Measurements from ENCODE around the gene CDH13.
A peak's percentile ranks its signal among the peaks of the same experiment; 100 is the strongest.

CDH13 gene

GRCh38 chr16:83158320-83158957 lies 531.7 kb downstream of the CDH13 start:
- FAIRE-seq: no peak

GRCh38 chr16:83159049-83159448 lies 532.3 kb downstream of the CDH13 start:
- FAIRE-seq (no peak), DNase-seq (ENCODE audit: low spot score) (no peak)

More at GRCh38 chr16:83158320-83158957, 531.7 kb downstream of the CDH13 start:
- no peak for DNase-seq (ENCODE audit: low spot score)

- no peak for FAIRE-seq
- DNase-seq (ENCODE audit: low spot score): no peak
Observed at GRCh38 chr16:83160287-83161020, 533.7 kb downstream of the CDH13 start.

- DNase-seq (ENCODE audit: low spot score): no peak
- no peak for FAIRE-seq
Observed at GRCh38 chr16:83162791-83163190, 536.0 kb downstream of the CDH13 start.

GRCh38 chr16:83164816-83165215 lies 538.0 kb downstream of the CDH13 start:
- FAIRE-seq: no peak
- no peak for DNase-seq (ENCODE audit: low spot score)

- DNase-seq (ENCODE audit: low spot score) (no peak), FAIRE-seq (no peak)
Observed at GRCh38 chr16:83171396-83171795, 544.6 kb downstream of the CDH13 start.

GRCh38 chr16:83174671-83175070 lies 547.9 kb downstream of the CDH13 start:
- DNase-seq (ENCODE audit: low spot score): no peak
- FAIRE-seq: no peak

- DNase-seq (ENCODE audit: low spot score) (no peak), FAIRE-seq (no peak)
Observed at GRCh38 chr16:83176802-83177201, 550.0 kb downstream of the CDH13 start.

- DNase-seq (ENCODE audit: low spot score): no peak
- no peak for FAIRE-seq
Observed at GRCh38 chr16:83185902-83186301, 559.1 kb downstream of the CDH13 start.

- DNase-seq (ENCODE audit: low spot score) (peak; percentile 54), FAIRE-seq (no peak)
Observed at GRCh38 chr16:83187405-83187804, 560.6 kb downstream of the CDH13 start.

- DNase-seq (ENCODE audit: low spot score): no peak
- no peak for FAIRE-seq
Observed at GRCh38 chr16:83196796-83197195, 570.0 kb downstream of the CDH13 start.

GRCh38 chr16:83197450-83197849 lies 570.7 kb downstream of the CDH13 start:
- DNase-seq (ENCODE audit: low spot score) (no peak), FAIRE-seq (no peak)

- DNase-seq (ENCODE audit: low spot score): no peak
Observed at GRCh38 chr16:83198977-83199376, 572.2 kb downstream of the CDH13 start.

GRCh38 chr16:83200005-83200779 lies 573.4 kb downstream of the CDH13 start:
- FAIRE-seq (no peak), DNase-seq (ENCODE audit: low spot score) (peak; percentile 13)

More at GRCh38 chr16:83198977-83199376, 572.2 kb downstream of the CDH13 start:
- FAIRE-seq: no peak

GRCh38 chr16:83201748-83202147 lies 575.0 kb downstream of the CDH13 start:
- FAIRE-seq: no peak
- no peak for DNase-seq (ENCODE audit: low spot score)

- DNase-seq (ENCODE audit: low spot score) (no peak), FAIRE-seq (no peak)
Observed at GRCh38 chr16:83205896-83206295, 579.1 kb downstream of the CDH13 start.

GRCh38 chr16:83206426-83206825 lies 579.7 kb downstream of the CDH13 start:
- DNase-seq (ENCODE audit: low spot score) (no peak), FAIRE-seq (no peak)

- FAIRE-seq: no peak
Observed at GRCh38 chr16:83211711-83212110, 584.9 kb downstream of the CDH13 start.

GRCh38 chr16:83212301-83212841 lies 585.6 kb downstream of the CDH13 start:
- DNase-seq (ENCODE audit: low spot score) (no peak), FAIRE-seq (no peak)

More at GRCh38 chr16:83211711-83212110, 584.9 kb downstream of the CDH13 start:
- no peak for DNase-seq (ENCODE audit: low spot score)

- no peak for DNase-seq (ENCODE audit: low spot score)
- no peak for FAIRE-seq
Observed at GRCh38 chr16:83214671-83215070, 587.9 kb downstream of the CDH13 start.

- FAIRE-seq: no peak
- peak; percentile 56 for DNase-seq (ENCODE audit: low spot score)
Observed at GRCh38 chr16:83215406-83216001, 588.7 kb downstream of the CDH13 start.

All from urothelium cell line (cell line).